GM12801 (cell line): ENCODE results near the gene MARK3.

Experiments used
- CTCF ChIP-seq: IDR thresholded peaks from one replicate; pipeline ENCODE4 v1.5.1; 2011; ENCODE audit warnings: control low read depth; ENCODE audit not compliant: insufficient read length; ENCODE audit errors: extremely low read depth

Gene MARK3

GRCh38 chr14:103524002-103524935, 139.1 kb downstream of the MARK3 start:
- no peak for TF ChIP-seq CTCF

GRCh38 chr14:103526247-103526913, 141.2 kb downstream of the MARK3 start:
- TF ChIP-seq CTCF = no peak

- no peak for TF ChIP-seq CTCF
Measured at GRCh38 chr14:103526914-103527248, 141.7 kb downstream of the MARK3 start.

- TF ChIP-seq CTCF = no peak
Measured at GRCh38 chr14:103527408-103528145, 142.4 kb downstream of the MARK3 start.

- TF ChIP-seq CTCF = no peak
Measured at GRCh38 chr14:103528146-103528586, 143.0 kb downstream of the MARK3 start.

- no peak for TF ChIP-seq CTCF
Measured at GRCh38 chr14:103528587-103529382, 143.6 kb downstream of the MARK3 start, which contains the start of gene TRMT61A. Gene TRMT61A (plus strand): TSS chr14:103529196. CDS start chr14:103529979, 783 bp downstream.
